Activated CD8-positive, alpha-beta T cell treated with anti-CD3 and anti-CD28 coated beads, Interleukin-2, amount 10 ng/mL, durations not matched to agents 7 days and 5 days (primary cell): ENCODE results near the gene IGFBP4. TPM values are rescaled to one million over a fixed set of nuclear protein-coding genes. Genes with fewer than 3 reads are reported as not detected.

Source experiments
- ATAC-seq: fragments of 150-1000 bp; cut with Tn5 transposase; one replicate; pipeline ENCODE4 v1.10.0; 2021; ENCODE audit warnings: moderate library complexity
- CTCF ChIA-PET: fragments of 350-600 bp; sonication (Branson Sonifier 250); formaldehyde crosslinking; loops from one replicate; lab custom pipeline; 2021; ENCODE audit warnings: antibody characterized with exemption; lab: Charles Lee
- POLR2A ChIA-PET: fragments of 350-600 bp; sonication (Branson Sonifier 250); formaldehyde crosslinking; loops from one replicate; lab custom pipeline; 2021; ENCODE audit warnings: antibody characterized with exemption; lab: Charles Lee
- DNase-seq: peaks from one replicate; pipeline ENCODE4 v3.0.0-alpha.2; 2020
- H3K27ac Mint-ChIP-seq: one replicate; pipeline ENCODE4 v1.8.0; 2021; ENCODE audit warnings: mild to moderate bottlenecking, mixed read lengths
- H3K27me3 Mint-ChIP-seq: one replicate; pipeline ENCODE4 v1.8.0; 2021; ENCODE audit warnings: low read depth, mixed read lengths
- H3K36me3 Mint-ChIP-seq: one replicate; pipeline ENCODE4 v1.8.0; 2021; ENCODE audit warnings: low read depth, mixed read lengths
- H3K4me1 Mint-ChIP-seq: one replicate; pipeline ENCODE4 v1.8.0; 2021; ENCODE audit warnings: low read depth, mixed read lengths
- H3K4me3 Mint-ChIP-seq: one replicate; pipeline ENCODE4 v1.8.0; 2021; ENCODE audit warnings: mild to moderate bottlenecking, mixed read lengths
- H3K9me3 Mint-ChIP-seq: one replicate; pipeline ENCODE4 v1.8.0; 2022; ENCODE audit warnings: mixed read lengths; ENCODE audit not compliant: insufficient read depth
- total RNA-seq, 2 experiments: library from RNA; stranded (reverse); gene quantifications; one replicate each; pipeline ENCODE4 v1.2.3, GENCODE V29; 2021

IGFBP4 gene
- total RNA-seq, 2 experiments from 2014 or later = 28.7 to 28.9 TPM

DNA sequence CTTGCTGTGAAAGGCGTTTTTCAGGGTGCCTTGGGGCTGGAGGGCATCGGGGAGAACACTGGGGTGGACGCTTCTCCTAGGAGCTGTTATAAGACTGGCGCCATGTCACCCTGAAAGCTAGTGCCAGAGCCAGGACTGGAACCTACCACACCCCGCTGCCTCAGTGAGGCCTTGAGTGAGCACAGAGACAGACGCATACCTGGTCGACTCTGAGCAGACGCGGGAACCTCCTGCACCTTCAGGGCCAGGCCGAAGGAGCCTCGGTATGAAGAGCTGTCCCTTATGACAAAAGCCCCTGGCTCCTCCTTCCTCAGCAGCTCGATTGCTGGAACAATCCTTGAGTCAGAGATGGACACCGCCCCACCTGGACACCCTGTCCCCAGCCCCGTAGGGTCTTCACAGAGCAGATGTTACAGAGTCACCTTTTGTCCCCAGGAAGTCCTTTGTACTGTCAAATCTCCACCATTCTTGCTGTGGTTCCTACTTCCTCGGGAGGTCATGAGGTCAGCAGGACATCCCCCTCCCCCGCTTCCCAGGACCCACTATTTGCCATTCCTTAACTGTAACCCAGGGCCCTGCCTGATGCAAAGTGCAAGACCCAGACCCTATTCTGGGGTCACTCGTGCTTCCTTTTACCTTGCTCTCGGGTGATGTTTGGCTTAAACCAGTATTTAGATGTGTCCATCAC, 41.2 kb downstream of the IGFBP4 start:
- ATAC-seq = no peak
- Mint-ChIP-seq H3K4me3 (no peak overlapping the region), H3K27me3 (no peaks in the 10 kb centered on the region), H3K27ac (no peak overlapping the region), H3K36me3 (peaks cover 2% of the 10 kb centered on the region), H3K4me1 (peaks cover 86% of the 10 kb centered on the region), H3K9me3 (no peaks in the 10 kb centered on the region)
- no peak for DNase-seq
- POLR2A ChIA-PET = interaction anchor here (0.6 to 1.5 kb wide), 2 partner anchors 33 to 77 kb away, joined by 3 to 5 read pairs; no protein-coding TSS in a partner anchor
- CTCF ChIA-PET = interaction anchor here (0.8 to 1.8 kb wide), 4 partner anchors 8 to 34 kb away, joined by 3 to 10 read pairs (median 5); no protein-coding TSS in a partner anchor

DNA sequence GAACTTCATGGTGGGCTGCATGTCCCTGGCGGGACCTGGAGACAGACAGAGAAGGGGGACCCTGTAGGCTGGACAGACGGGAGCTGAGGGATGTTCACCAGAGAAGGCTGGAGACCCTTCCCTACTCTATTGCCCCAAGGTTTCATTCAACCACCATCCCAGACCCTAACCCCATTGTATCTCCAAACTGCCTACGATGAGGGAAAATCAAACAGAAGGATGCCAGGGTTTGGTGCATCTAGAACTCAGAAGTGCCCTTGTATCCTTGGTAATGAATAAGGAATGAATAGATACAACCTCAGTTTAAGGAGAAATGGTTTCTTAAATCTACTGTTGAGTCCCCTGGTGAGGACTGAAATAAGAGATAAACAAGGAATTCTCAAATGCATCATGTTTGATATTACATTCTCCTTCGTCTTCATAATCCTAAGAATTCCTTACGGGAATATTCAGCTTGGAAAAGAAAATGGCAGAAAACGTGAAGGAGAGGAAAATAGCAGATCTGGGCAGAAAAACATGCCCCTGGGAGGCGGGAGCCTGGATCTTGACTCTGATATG, 41.8 kb downstream of the IGFBP4 start:
- ChIA-PET CTCF (interaction anchor here (1.1 to 1.8 kb wide), 4 partner anchors 9 to 49 kb away, joined by 3 to 10 read pairs (median 4); no protein-coding TSS in a partner anchor), POLR2A (interaction anchor here (0.6 kb wide), 1 partner anchor 77 kb away, joined by 3 read pairs; no protein-coding TSS in a partner anchor)
- no peak overlapping the region for H3K27ac Mint-ChIP-seq
- DNase-seq (no peak), ATAC-seq (no peak)
- H3K27me3 Mint-ChIP-seq = no peaks in the 10 kb centered on the region
- peaks cover 86% of the 10 kb centered on the region for H3K4me1 Mint-ChIP-seq
- H3K36me3 Mint-ChIP-seq = peaks cover 2% of the 10 kb centered on the region
- H3K4me3 Mint-ChIP-seq = no peak overlapping the region
- no peaks in the 10 kb centered on the region for H3K9me3 Mint-ChIP-seq

- no peak for ATAC-seq
- no peak overlapping the region for H3K4me3 Mint-ChIP-seq
- ChIA-PET POLR2A (interaction anchor here (0.6 kb wide), 1 partner anchor 285 kb away, joined by 3 read pairs; no protein-coding TSS in a partner anchor), CTCF (interaction anchor here (0.8 to 1.8 kb wide), 4 partner anchors 10 to 48 kb away, joined by 3 to 10 read pairs (median 4); no protein-coding TSS in a partner anchor)
- H3K9me3 Mint-ChIP-seq = no peaks in the 10 kb centered on the region
- H3K27me3 Mint-ChIP-seq = no peaks in the 10 kb centered on the region
- H3K36me3 Mint-ChIP-seq = no peaks in the 10 kb centered on the region
- DNase-seq = no peak
- H3K4me1 Mint-ChIP-seq = peaks cover 86% of the 10 kb centered on the region
- H3K27ac Mint-ChIP-seq = peak overlapping the region; percentile 40
Measured at GRCh38 chr17:40485851-40486521, 42.7 kb downstream of the IGFBP4 start.

DNA sequence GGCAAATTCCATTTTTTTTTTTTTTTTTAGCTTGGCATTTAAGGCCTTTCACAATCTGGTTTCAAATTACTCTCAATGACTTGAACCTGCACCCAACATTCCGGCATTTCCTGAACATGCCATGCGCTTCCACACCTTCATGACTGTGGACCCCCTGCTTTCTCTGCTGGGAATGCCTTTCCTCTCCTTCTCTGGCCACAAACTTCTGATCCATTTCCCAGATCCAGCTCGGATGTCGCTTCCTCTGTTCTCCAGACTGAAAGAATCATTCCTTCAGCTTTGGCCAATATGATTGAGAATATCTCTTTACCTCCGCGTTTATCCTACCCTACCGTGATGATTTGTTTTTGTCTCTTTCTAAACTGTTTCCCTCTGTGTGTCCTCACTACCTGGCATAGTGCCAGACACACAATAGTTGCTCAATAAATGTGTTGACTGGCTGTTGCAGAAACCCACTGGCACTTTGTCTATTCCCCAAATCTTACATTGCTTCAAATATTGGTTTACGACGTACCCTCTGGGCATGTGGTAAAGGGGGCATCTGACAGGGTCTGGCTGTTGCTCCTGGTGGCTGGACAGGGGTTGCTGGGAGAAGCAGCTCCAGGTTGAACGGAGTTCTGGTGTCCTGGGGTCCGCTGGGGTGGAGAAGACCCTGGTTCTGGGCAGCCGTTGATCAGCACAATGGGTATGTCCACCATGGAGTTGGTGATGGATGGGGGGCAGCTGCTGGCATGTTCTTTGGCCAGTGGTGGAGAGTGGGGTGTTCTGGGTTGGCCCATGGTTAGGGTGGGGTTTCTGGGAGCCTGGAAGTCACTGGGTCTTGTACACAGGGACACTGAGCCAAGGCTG, 43.5 kb downstream of the IGFBP4 start:
- DNase-seq (no peak), ATAC-seq (no peak)
- ChIA-PET POLR2A (interaction anchor here (0.6 to 1.3 kb wide), 2 partner anchors 53 to 284 kb away, joined by 3 read pairs; no protein-coding TSS in a partner anchor), CTCF (interaction anchor here (0.8 to 1.7 kb wide), 2 partner anchors 11 to 46 kb away, joined by 3 to 5 read pairs; no protein-coding TSS in a partner anchor)
- Mint-ChIP-seq H3K27me3 (no peaks in the 10 kb centered on the region), H3K27ac (peak overlapping the region; percentile 69), H3K4me3 (no peak overlapping the region), H3K9me3 (no peaks in the 10 kb centered on the region), H3K4me1 (peaks cover 84% of the 10 kb centered on the region), H3K36me3 (no peaks in the 10 kb centered on the region)

- Mint-ChIP-seq H3K27me3 (no peaks in the 10 kb centered on the region), H3K4me3 (no peak overlapping the region), H3K36me3 (no peaks in the 10 kb centered on the region), H3K4me1 (peaks cover 78% of the 10 kb centered on the region), H3K9me3 (no peaks in the 10 kb centered on the region), H3K27ac (peak overlapping the region; percentile 69)
- DNase-seq (no peak), ATAC-seq (no peak)
- ChIA-PET POLR2A (interaction anchor here (1.3 to 1.4 kb wide), 4 partner anchors 8 to 53 kb away, joined by 3 to 5 read pairs (median 4); no protein-coding TSS in a partner anchor), CTCF (interaction anchor here (1.1 to 1.7 kb wide), 2 partner anchors 11 to 45 kb away, joined by 5 read pairs; no protein-coding TSS in a partner anchor)
Measured at GRCh38 chr17:40487371-40488020, 44.2 kb downstream of the IGFBP4 start.

DNA sequence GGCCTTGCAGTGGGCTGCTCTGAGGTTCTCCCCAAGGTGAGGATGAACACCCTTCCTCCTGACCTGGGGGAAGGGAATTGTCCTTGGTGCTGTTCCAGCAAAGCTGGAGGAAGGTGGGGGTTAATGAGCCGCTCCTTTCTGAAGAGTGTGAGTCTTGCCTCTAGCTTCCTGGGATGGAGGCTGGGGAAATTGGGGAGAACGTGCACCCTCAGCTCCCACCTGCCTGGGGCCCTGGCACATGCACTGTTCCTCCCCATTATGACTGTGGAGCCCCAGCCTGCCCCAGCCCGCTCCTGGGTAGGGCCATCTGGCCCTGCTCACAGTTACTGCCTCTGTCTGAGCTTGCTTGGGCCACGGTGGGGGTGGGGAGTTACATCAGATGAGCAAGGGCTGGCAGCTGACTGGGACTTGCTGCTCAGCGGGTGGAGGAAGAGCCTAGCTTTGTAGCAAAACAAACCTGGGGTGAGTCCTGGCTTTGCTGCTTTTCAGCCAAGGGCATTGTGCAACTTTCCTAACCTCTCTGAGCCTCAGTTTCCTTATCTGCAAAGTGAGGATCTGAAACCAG, 47.1 kb downstream of the IGFBP4 start:
- Mint-ChIP-seq H3K4me1 (peaks cover 57% of the 10 kb centered on the region), H3K27ac (peak overlapping the region; percentile 78), H3K27me3 (no peaks in the 10 kb centered on the region), H3K36me3 (no peaks in the 10 kb centered on the region), H3K9me3 (no peaks in the 10 kb centered on the region), H3K4me3 (peak overlapping the region; percentile 22)
- ChIA-PET POLR2A (interaction anchor here (0.6 to 1.1 kb wide), 4 partner anchors 10 to 47 kb away, joined by 3 to 4 read pairs (median 3); no protein-coding TSS in a partner anchor), CTCF (interaction anchor here (0.7 to 2.9 kb wide), 5 partner anchors 9 to 43 kb away, joined by 3 to 16 read pairs (median 4); no protein-coding TSS in a partner anchor)
- ATAC-seq = no peak
- peak; percentile 34 for DNase-seq

DNA sequence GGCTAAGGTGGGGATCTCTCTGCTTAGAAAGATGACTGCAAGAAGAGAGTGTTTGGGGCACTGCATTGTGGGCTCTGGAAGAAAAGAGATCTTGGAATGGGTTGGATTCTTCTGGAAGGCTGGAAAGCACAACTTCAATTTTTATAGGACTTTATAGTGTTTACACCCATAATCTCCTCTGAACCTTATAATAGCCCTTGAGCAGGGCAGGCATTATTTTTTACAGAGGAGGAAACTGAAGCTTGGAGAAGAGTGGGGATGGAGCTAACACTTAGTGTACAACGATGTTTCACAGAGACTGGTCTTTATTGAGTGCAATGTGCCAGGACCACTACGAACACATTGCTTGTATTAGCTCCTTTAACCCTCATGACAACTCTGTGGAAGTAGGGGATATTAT, 47.7 kb downstream of the IGFBP4 start:
- peak overlapping the region; percentile 78 for H3K27ac Mint-ChIP-seq
- no peaks in the 10 kb centered on the region for H3K9me3 Mint-ChIP-seq
- no peaks in the 10 kb centered on the region for H3K36me3 Mint-ChIP-seq
- ChIA-PET CTCF (interaction anchor here (1.9 to 2.9 kb wide), 2 partner anchors 15 to 42 kb away, joined by 13 to 16 read pairs; no protein-coding TSS in a partner anchor), POLR2A (interaction anchor here (0.8 to 1.1 kb wide), 2 partner anchors 40 to 168 kb away, joined by 3 read pairs; no protein-coding TSS in a partner anchor)
- DNase-seq (no peak), ATAC-seq (no peak)
- H3K4me1 Mint-ChIP-seq = peaks cover 54% of the 10 kb centered on the region
- H3K27me3 Mint-ChIP-seq = no peaks in the 10 kb centered on the region
- no peak overlapping the region for H3K4me3 Mint-ChIP-seq

GRCh38 chr17:40491486-40491885, 48.2 kb downstream of the IGFBP4 start:
- H3K27me3 Mint-ChIP-seq = no peaks in the 10 kb centered on the region
- no peak overlapping the region for H3K27ac Mint-ChIP-seq
- DNase-seq = no peak
- H3K4me1 Mint-ChIP-seq = peaks cover 49% of the 10 kb centered on the region
- H3K4me3 Mint-ChIP-seq = no peak overlapping the region
- CTCF ChIA-PET = interaction anchor here (1.9 to 2.9 kb wide), 2 partner anchors 15 to 41 kb away, joined by 13 to 16 read pairs; no protein-coding TSS in a partner anchor
- POLR2A ChIA-PET = interaction anchor here (0.8 kb wide), 1 partner anchor 169 kb away, joined by 3 read pairs; no protein-coding TSS in a partner anchor
- no peak for ATAC-seq
- no peaks in the 10 kb centered on the region for H3K9me3 Mint-ChIP-seq
- H3K36me3 Mint-ChIP-seq = no peaks in the 10 kb centered on the region

DNA sequence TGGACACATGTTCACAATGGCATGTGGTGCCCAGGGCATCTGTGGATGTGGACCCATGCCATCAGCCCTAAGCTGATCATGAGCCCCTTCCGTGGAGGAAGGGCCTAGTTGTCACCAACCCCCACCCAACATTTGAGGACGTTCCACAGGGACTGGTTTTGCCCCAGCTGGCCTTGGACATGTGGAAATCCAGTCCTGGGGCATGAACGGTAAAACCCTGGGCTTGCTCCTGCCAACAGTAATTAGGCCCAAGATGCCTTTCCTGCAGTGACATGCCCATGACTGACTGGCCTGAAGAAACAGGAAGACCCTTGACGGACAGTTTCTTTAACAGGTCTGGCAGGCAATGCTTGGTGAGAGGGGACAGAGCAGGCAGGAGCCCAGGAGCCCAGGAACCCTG, 50.4 kb downstream of the IGFBP4 start:
- Mint-ChIP-seq H3K27me3 (no peaks in the 10 kb centered on the region), H3K36me3 (no peaks in the 10 kb centered on the region), H3K4me3 (no peak overlapping the region), H3K9me3 (no peaks in the 10 kb centered on the region), H3K4me1 (peaks cover 33% of the 10 kb centered on the region), H3K27ac (no peak overlapping the region)
- ChIA-PET CTCF (no interaction called here), POLR2A (no interaction called here)
- ATAC-seq = no peak
- no peak for DNase-seq

DNA sequence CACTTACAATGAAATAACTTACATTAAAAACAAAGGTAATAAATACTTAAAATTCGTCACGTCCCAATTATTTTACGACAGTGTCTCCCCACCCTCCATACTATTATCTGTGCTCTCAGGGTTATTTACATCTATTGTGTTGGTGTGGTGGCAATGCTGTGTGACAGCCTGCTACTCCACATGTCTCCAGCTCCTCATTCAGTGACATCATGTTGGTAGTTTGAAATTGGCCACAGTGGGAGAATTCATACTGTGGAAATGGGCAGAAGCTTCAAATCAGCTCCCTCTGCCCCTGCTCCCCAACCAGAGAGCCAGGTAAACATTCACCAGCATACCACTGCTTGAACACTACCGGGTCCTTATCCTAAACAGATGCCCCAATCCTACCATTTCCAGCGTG, 51.9 kb downstream of the IGFBP4 start:
- ATAC-seq (no peak), DNase-seq (no peak)
- no peaks in the 10 kb centered on the region for H3K27me3 Mint-ChIP-seq
- H3K27ac Mint-ChIP-seq = no peak overlapping the region
- no peak overlapping the region for H3K4me3 Mint-ChIP-seq
- ChIA-PET CTCF (interaction anchor here (0.9 to 1.5 kb wide), 4 partner anchors 18 to 51 kb away, joined by 3 to 5 read pairs (median 4); partner anchors contain the start of gene IGFBP4), POLR2A (interaction anchor here (0.5 kb wide), 1 partner anchor 38 kb away, joined by 8 read pairs; no protein-coding TSS in a partner anchor)
- no peaks in the 10 kb centered on the region for H3K9me3 Mint-ChIP-seq
- no peaks in the 10 kb centered on the region for H3K36me3 Mint-ChIP-seq
- peaks cover 20% of the 10 kb centered on the region for H3K4me1 Mint-ChIP-seq
